Astrocyte (in vitro differentiated cells and primary cell): ENCODE results near the gene FAM50A. TPM values are rescaled to one million over a fixed set of nuclear protein-coding genes. Genes with fewer than 3 reads are reported as not detected.

Source experiments
- DNase-seq: peaks from one replicate; pipeline ENCODE4 v3.0.0-alpha.2; 2010; ENCODE audit warnings: low read depth
- FAIRE-seq: peaks from 2 replicates; lab custom pipeline; 2011; peaks lifted over from hg19 to GRCh38; lab: Jason Lieb, UNC
- H2AFZ ChIP-seq: 2 replicates; pipeline ENCODE4 v1.6.0; 2012; ENCODE audit warnings: low read depth, low read length, inconsistent platforms
- H3K27ac ChIP-seq: 2 replicates; pipeline ENCODE4 v1.5.1; 2011; ENCODE audit warnings: low read depth, low read length, inconsistent platforms
- H3K27me3 ChIP-seq: 2 replicates; pipeline ENCODE4 v1.6.0; 2011; ENCODE audit warnings: low read length, inconsistent platforms; ENCODE audit not compliant: insufficient read depth
- H3K36me3 ChIP-seq: 2 replicates; pipeline ENCODE4 v1.5.1; 2011; ENCODE audit warnings: low read length, inconsistent platforms; ENCODE audit not compliant: insufficient read depth
- H3K4me1 ChIP-seq: 2 replicates; pipeline ENCODE4 v1.5.1; 2011; ENCODE audit warnings: low read length, inconsistent platforms; ENCODE audit not compliant: insufficient read depth
- H3K4me2 ChIP-seq: 2 replicates; pipeline ENCODE4 v1.6.0; 2012; ENCODE audit warnings: low read length, inconsistent platforms
- H3K4me3 ChIP-seq: 2 replicates; pipeline ENCODE4 v1.5.1; 2011; ENCODE audit warnings: low read depth, mild to moderate bottlenecking, low read length, inconsistent platforms; ENCODE audit not compliant: insufficient read depth
- H3K79me2 ChIP-seq: 2 replicates; pipeline ENCODE4 v1.6.0; 2012; ENCODE audit warnings: mild to moderate bottlenecking, low read length, inconsistent platforms; ENCODE audit not compliant: insufficient read depth
- H3K9ac ChIP-seq: 2 replicates; pipeline ENCODE4 v1.6.0; 2012; ENCODE audit warnings: mild to moderate bottlenecking, low read length, inconsistent platforms
- H3K9me3 ChIP-seq: 2 replicates; pipeline ENCODE4 v1.5.1; 2012; ENCODE audit warnings: low read depth, mild to moderate bottlenecking, low read length, inconsistent platforms; ENCODE audit not compliant: insufficient read depth
- H4K20me1 ChIP-seq: 2 replicates; pipeline ENCODE4 v1.6.0; 2012; ENCODE audit warnings: low read length, inconsistent platforms; ENCODE audit not compliant: insufficient read depth
- H3K27ac Mint-ChIP-seq: one replicate; pipeline ENCODE4 v1.8.0; 2021; ENCODE audit warnings: mild to moderate bottlenecking, mixed read lengths; ENCODE audit not compliant: unreplicated experiment
- H3K27me3 Mint-ChIP-seq: one replicate; pipeline ENCODE4 v1.8.0; 2021; ENCODE audit warnings: low read depth, mixed read lengths; ENCODE audit not compliant: unreplicated experiment
- H3K36me3 Mint-ChIP-seq: one replicate; pipeline ENCODE4 v1.8.0; 2021; ENCODE audit warnings: low read depth, mixed read lengths; ENCODE audit not compliant: unreplicated experiment
- H3K4me1 Mint-ChIP-seq: one replicate; pipeline ENCODE4 v1.8.0; 2021; ENCODE audit warnings: low read depth, mixed read lengths; ENCODE audit not compliant: unreplicated experiment
- H3K4me3 Mint-ChIP-seq: one replicate; pipeline ENCODE4 v1.8.0; 2021; ENCODE audit warnings: mild to moderate bottlenecking, moderate library complexity, mixed read lengths; ENCODE audit not compliant: unreplicated experiment
- H3K9me3 Mint-ChIP-seq: one replicate; pipeline ENCODE4 v1.8.0; 2021; ENCODE audit warnings: mild to moderate bottlenecking, mixed read lengths; ENCODE audit not compliant: unreplicated experiment
- CTCF ChIP-seq: IDR thresholded peaks from 2 replicates; pipeline ENCODE4 v1.5.1; 2011; ENCODE audit warnings: low read depth, mild to moderate bottlenecking, inconsistent platforms, low read length, moderate library complexity; ENCODE audit not compliant: insufficient read depth
- EZH2 ChIP-seq: IDR thresholded peaks from 2 replicates; pipeline ENCODE4 v1.6.1; 2012; ENCODE audit warnings: mild to moderate bottlenecking, low read length, inconsistent platforms; ENCODE audit not compliant: insufficient read depth
- total RNA-seq: library from RNA; stranded (reverse); gene quantifications from 2 replicates; pipeline ENCODE4 v1.2.1, GENCODE V29; 2021

FAM50A gene
- total RNA-seq, 1 donor from 2014 or later: 100.0 TPM

GRCh38 chrX:154472685-154473632, 29.0 kb downstream of the FAM50A start:
- FAIRE-seq (no peak), DNase-seq (no peak)
- H3K27ac Mint-ChIP-seq: peak overlapping the region; percentile 9
- H3K27me3 Mint-ChIP-seq: no peaks in the 10 kb centered on the region
- TF ChIP-seq EZH2: no peak
- Histone ChIP-seq H3K9me3 (no peaks in the 10 kb centered on the region), H3K27ac (no peak overlapping the region), H4K20me1 (peaks cover 7% of the 10 kb centered on the region), H3K36me3 (peaks cover 2% of the 10 kb centered on the region), H3K4me1 (no peaks in the 10 kb centered on the region), H3K79me2 (no peaks in the 10 kb centered on the region), H3K4me3 (no peak overlapping the region), H3K9ac (no peak overlapping the region), H3K4me2 (no peak overlapping the region), H3K27me3 (no peaks in the 10 kb centered on the region), H2AFZ (no peak overlapping the region)
- H3K36me3 Mint-ChIP-seq: no peaks in the 10 kb centered on the region
- no peaks in the 10 kb centered on the region for H3K9me3 Mint-ChIP-seq
- no peaks in the 10 kb centered on the region for H3K4me1 Mint-ChIP-seq
- peak overlapping the region; percentile 14 for H3K4me3 Mint-ChIP-seq

- H3K79me2 ChIP-seq: no peaks in the 10 kb centered on the region
- TF ChIP-seq CTCF: no peak
These were observed 29.7 kb downstream of the FAM50A start for GRCh38 chrX:154473683-154474082.

GRCh38 chrX:154476821-154477220, 32.9 kb downstream of the FAM50A start:
- H3K4me1 Mint-ChIP-seq: no peaks in the 10 kb centered on the region
- no peak overlapping the region for H3K4me3 ChIP-seq
- H3K27me3 Mint-ChIP-seq: no peaks in the 10 kb centered on the region
- no peaks in the 10 kb centered on the region for H3K4me1 ChIP-seq
- peaks cover 3% of the 10 kb centered on the region for H4K20me1 ChIP-seq
- H3K9me3 ChIP-seq: no peaks in the 10 kb centered on the region
- no peak overlapping the region for H3K4me2 ChIP-seq
- H3K36me3 Mint-ChIP-seq: no peaks in the 10 kb centered on the region
- no peak overlapping the region for H3K27ac Mint-ChIP-seq
- no peaks in the 10 kb centered on the region for H3K27me3 ChIP-seq
- peaks cover 2% of the 10 kb centered on the region for H3K36me3 ChIP-seq
- H3K9me3 Mint-ChIP-seq: no peaks in the 10 kb centered on the region
- no peak overlapping the region for H3K9ac ChIP-seq
- no peak overlapping the region for H3K4me3 Mint-ChIP-seq
- H3K27ac ChIP-seq: no peak overlapping the region
- no peak overlapping the region for H2AFZ ChIP-seq
- no peaks in the 10 kb centered on the region for H3K79me2 ChIP-seq
- DNase-seq (no peak), FAIRE-seq (no peak)
- no peak for TF ChIP-seq CTCF

More at GRCh38 chrX:154473683-154474082, 29.7 kb downstream of the FAM50A start:
- no peak overlapping the region for H3K27ac ChIP-seq
- Mint-ChIP-seq H3K27me3 (no peaks in the 10 kb centered on the region), H3K4me3 (no peak overlapping the region), H3K9me3 (no peaks in the 10 kb centered on the region), H3K4me1 (no peaks in the 10 kb centered on the region), H3K36me3 (no peaks in the 10 kb centered on the region), H3K27ac (no peak overlapping the region)
- no peak for DNase-seq
- no peaks in the 10 kb centered on the region for H3K9me3 ChIP-seq
- peaks cover 2% of the 10 kb centered on the region for H3K36me3 ChIP-seq
- H3K4me2 ChIP-seq: no peak overlapping the region
- no peaks in the 10 kb centered on the region for H3K27me3 ChIP-seq
- no peak overlapping the region for H2AFZ ChIP-seq
- no peak overlapping the region for H3K9ac ChIP-seq
- no peak overlapping the region for H3K4me3 ChIP-seq
- FAIRE-seq: no peak
- H4K20me1 ChIP-seq: peaks cover 7% of the 10 kb centered on the region
- no peaks in the 10 kb centered on the region for H3K4me1 ChIP-seq
